HEK293T (cell line): ENCODE measurements around the gene WDR90.

Experiments used
- CTBP1 ChIP-seq: fragments of 450-650 bp; IDR thresholded peaks from 2 replicates; pipeline ENCODE4 v1.6.1; 2016; ENCODE audit warnings: borderline replicate concordance
- FOXA1 ChIP-seq: fragments of 450-650 bp; IDR thresholded peaks from 2 replicates; pipeline ENCODE4 v1.6.1; 2016; ENCODE audit warnings: mild to moderate bottlenecking
- FOXM1 ChIP-seq: fragments of 450-650 bp; IDR thresholded peaks from 2 replicates; pipeline ENCODE4 v1.6.1; 2017; ENCODE audit warnings: mild to moderate bottlenecking, borderline replicate concordance
- HDGF ChIP-seq: fragments of 450-650 bp; IDR thresholded peaks from 2 replicates; pipeline ENCODE4 v1.6.1; 2017; ENCODE audit warnings: antibody characterized with exemption, borderline replicate concordance
- L3MBTL2 ChIP-seq: fragments of 450-650 bp; conservative IDR thresholded peaks from 2 replicates; pipeline ENCODE4 v1.6.1; 2016; ENCODE audit warnings: mild to moderate bottlenecking
- NFRKB ChIP-seq: fragments of 450-650 bp; IDR thresholded peaks from 2 replicates; pipeline ENCODE4 v1.6.1; 2016; ENCODE audit warnings: mild to moderate bottlenecking, moderate library complexity
- PKNOX1 ChIP-seq: fragments of 450-650 bp; IDR thresholded peaks from 2 replicates; pipeline ENCODE4 v1.6.1; 2016
- SUZ12 ChIP-seq: fragments of 450-650 bp; IDR thresholded peaks from 2 replicates; pipeline ENCODE4 v1.6.1; 2016; ENCODE audit warnings: mild to moderate bottlenecking
- TARDBP ChIP-seq: fragments of 450-650 bp; IDR thresholded peaks from 2 replicates; pipeline ENCODE4 v1.6.1; 2016
- ZNF384 ChIP-seq: fragments of 450-650 bp; IDR thresholded peaks from 2 replicates; pipeline ENCODE4 v1.6.1; 2016

GRCh38 chr16:610513-611381, 38.4 kb upstream of the WDR90 start:
- no peak for TF ChIP-seq CTBP1
- no peak for TF ChIP-seq ZNF384
- no peak for TF ChIP-seq L3MBTL2
- no peak for TF ChIP-seq FOXM1
- no peak for TF ChIP-seq NFRKB
- TF ChIP-seq HDGF = no peak
- TF ChIP-seq SUZ12 = no peak
- TF ChIP-seq TARDBP = no peak
- no peak for TF ChIP-seq FOXA1
- no peak for TF ChIP-seq PKNOX1
